Stimulated activated CD8-positive, alpha-beta memory T cell treated with anti-CD3 and anti-CD28 coated beads, Interleukin-7, amount 100 ng/mL, for 4 hours (primary cell): ENCODE results near the gene LRRFIP1.
"Not testable (repeated sequence)": the region's sequence is repeated elsewhere in the genome, so short reads cannot be mapped to it uniquely, and the experiment has no call there.

ENCODE experiments used
- DNase-seq, 2 donors: peaks; one replicate each; pipeline ENCODE4 v3.0.0-alpha.2; 2020; ENCODE audit warnings: low read depth in 2 of 2

Gene LRRFIP1

DNA sequence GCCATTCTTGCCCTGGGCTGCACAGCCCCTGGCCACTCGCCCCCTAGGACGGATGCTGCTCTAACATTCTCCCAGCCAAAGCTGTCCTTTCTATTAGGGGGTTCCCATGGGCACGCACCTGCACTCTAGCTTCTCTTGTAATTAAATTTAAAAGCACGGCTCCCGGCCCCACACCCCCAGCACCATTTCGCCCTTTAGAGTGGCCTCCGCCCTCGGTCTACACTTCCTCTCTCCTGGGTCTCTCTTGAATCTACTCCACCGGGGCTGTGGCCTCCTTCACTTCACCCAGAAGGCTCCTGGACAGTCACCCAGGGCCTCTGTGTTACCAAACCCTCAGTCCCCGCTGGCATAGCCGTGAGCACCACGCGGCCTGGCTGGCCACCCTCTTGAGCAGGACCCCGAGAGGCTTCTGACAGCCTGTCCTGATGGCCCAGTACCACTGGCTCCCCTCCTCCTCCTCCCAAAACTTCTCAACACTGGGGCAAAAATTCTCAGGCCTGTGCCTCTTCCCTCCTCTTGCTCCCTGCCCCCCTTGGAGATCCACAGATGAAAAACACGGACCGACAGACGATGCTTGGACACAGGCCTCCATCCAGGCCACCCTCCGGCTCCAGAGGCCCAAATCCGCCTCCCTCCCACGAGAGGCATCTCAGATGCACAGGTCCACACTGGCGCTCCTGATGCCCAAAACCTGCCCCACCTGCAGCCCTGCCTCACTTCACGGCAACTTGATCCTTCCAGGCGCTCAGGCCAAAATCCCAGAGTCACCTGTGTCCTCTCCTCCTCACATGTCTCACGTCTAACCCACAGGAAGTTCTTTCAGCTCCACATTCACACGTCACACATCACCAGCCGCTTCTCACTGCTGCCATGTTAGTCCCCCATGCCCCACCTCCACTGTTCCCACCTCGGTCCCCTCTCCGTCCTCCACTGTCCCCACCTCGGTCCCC lies 29.9 kb upstream of the LRRFIP1 start:
- DNase-seq: no peak

DNA sequence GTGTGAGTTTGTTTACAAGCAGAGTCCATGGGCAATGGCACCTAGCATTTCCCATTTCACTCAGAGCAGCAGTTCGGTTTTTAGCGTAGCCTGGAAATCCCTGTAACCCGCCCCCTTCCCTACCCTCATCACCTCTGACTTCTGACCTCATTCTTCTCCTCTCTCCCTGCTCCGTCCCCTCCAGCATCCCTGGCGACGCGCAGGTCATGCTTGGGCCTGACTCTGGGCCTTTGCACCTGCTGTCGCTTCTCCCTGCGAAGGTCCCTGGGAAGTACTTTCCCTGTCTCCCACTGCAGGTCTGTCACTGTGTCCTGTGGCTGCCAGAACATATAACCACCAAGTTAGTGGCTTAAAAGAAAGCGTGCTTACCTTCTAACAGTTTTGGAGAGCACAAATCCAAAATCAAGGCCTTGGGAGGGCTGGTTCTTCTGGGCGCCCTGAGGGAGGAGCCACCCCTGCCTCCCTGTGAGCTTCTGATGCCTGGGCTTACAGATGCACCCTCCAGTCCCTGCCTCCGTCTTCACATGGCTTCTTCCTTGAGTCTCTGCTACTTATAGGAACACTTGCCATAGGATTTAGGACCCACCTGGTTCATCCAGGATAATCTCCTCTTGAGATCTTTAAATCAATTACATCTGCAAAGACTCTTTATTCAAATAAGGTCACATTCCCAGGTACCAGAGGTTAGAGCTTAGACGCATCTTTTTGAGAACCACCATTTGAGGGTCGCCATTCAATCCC lies 28.7 kb upstream of the LRRFIP1 start:
- DNase-seq: no peak

DNA sequence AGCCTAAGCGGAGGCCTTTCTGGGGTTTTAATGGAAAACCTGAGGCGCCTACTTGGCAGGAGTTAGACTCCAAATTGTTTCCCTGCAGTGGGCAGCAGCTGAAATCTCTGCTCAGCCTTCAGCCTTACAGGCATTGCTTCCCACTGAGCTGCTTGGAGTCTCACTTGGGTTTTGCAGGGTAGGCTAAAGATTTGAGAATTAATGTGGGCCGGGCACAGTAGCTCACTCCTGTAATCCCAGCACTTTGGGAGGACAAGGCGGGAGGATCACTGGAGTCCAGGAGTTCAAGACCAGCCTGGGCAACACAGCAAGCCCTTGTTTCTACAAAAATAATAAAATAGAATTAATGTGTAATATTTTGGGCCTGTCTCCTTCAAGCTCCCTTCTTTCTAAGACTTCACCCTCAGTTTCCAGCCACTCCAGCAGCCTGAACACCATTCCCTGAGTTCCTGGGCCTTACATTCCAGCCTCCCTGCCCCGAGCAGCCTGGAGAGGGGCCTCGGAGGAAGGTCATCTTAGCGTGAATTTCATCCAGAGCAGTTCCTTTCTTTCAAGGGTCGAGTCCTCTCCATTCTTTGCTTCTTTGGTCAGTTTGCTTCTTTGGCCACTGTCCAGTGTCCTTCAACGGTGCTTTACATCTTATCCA lies 27.8 kb upstream of the LRRFIP1 start:
- DNase-seq: no peak

DNA sequence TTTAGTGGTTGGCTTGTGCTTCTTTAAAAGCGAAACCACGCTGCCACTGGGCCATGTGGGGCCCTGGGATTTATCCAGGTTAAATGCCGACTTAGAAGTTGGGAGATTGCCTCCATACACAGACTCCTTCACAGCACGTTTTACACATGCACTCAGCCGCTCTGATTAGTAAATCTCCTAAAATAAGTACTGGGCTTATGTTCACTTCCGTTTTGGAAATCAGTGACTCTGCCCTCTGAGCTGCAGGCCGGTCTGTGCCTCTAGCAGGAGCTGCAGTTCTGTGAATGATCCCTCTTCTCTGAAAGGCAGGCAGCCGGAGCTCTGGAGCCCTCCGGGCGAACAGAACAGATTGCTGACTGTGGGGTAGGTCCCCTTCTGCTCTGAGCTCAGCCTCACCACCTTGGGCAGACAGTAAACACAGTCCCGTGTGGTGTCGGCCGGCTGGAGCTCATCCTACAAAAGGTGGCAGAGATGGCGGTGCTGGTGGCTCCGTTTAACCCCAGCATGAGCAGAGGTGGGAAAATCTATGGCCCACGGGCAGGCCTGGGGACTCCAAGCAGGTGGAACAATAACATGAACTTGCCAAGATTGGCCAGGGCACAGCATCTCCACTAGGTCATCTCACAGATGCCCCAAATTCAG lies 27.1 kb upstream of the LRRFIP1 start:
- no peak for DNase-seq

DNA sequence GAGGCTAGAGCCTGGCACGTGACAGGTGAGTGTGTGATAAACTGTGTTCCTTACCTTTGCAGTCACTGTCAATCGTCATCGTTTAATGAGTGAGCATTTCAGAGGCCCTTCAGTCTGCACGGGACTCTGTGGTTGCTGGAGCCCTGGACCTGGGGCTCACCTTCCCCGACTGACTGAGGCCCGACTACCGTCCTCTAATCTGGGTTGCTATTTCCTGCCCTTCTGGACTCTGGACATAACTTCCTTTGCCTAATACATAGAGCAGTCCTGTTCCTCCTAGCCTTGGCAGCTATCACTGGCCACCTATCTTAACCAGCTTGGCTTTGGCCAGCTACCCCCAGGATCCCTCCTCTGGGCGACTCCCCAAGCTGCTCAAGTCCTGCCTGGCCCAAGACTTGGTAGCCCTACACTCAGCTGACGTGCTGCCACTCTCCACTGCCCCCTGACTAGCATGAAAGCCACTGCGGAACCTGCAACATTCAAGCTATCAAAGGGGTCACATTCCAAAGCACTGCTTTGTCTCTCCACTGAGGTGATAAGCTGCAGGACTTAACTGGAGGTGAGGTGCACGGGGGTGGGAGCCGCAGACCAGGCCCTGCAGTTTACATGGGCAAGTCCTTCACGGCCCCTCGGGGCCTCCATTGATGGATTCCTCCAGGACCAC lies 25.8 kb upstream of the LRRFIP1 start:
- no peak for DNase-seq

DNA sequence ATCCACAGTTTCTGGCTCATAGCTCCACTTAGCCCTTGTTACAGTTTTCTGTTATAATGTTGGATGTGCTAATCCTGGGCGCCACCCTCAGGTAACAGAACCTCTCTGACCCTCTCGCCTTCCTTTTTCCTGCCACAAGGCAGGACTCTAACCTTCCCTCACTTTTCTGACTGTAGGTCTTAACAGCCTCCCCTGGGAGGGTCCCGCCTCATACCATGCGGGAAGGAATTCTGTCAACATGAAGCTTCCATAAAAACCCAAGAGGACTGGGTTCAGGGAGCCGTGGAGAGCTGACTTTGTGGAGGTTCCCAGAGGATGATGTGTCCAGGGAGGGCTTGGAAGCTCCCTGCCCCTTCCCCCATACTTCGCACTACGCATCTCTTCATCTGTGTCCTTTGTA lies 25.0 kb upstream of the LRRFIP1 start:
- DNase-seq: no peak

DNA sequence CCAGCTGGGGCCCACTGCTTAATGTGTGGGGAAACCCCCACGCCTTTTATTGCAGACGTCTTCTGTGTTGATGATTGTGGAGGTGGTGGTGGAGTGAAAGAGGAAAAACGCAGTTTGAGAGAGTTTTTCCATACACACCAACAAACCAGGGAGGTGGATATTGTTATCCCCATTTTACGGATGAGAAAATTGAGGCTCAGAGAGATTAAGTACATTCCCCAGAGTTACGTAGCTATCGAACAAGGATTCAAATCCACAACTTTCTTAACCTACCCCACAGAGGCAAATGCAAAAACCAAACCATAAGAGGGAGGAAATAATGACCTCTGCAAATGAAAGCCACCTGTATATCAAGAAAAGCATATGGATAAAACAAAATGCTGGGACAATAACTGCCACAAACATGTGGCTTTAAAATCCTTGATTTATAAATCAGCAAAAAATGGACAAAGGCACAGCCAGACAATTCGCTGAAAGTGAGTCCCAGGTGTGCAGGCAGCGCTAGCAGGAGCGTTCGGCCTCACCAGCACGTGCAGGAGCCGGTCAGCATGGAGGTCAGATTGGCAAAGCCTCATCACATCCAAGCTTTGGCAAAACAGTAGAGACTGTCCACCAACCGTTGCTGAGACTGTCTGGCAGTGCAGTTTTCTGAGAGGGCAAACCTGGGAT lies 24.2 kb upstream of the LRRFIP1 start:
- DNase-seq: no peak

DNA sequence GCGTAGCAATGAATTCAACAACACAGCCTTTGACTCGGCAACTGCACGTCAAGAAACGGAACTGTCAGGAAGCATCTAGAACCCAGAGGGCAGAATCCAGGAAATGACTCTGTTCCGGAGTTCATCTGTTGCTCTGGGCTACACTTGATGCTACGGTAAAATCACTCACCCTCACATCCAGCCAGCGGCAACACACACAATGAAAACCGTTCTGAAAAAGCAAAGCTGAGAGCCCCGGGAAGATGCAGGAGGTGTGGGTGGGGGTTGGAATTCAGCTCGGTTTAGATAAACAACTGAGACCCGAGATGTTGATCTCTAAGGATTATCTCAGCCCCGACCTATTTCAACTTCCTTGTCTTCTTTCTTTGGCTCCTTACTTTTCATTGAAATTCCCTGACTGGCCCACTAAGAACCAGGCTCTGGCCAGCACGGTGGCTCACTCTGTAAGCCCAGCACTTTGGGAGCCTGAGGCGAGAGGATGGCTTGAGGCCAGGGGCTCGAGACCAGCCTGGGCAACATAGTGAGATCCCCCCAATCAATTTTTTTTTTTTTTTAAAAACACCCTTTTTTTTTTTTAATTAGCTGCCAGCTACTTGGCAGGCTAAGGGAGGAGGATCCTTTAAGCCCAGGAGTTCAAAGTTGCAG lies 23.5 kb upstream of the LRRFIP1 start:
- peak; percentile 23 to 38 for DNase-seq

DNA sequence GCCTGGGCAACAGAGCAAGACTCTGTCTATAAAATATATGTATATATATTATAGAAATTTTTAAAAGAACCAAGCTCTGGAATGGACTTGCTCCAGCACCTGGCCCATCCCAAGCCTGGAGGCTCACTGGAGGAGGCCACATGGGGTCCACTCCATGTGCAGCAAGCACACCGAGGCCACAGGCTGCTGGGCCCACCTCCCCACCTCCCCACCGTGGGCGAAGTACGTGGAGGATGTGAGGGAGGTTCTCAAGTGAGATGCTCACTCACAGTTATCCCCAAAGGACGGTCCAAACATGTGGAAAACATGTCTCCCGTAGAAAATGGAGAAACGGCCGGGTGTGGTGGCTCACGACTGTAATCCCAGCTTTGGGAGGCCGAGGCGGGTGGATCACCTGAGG lies 23.0 kb upstream of the LRRFIP1 start:
- no peak for DNase-seq

DNA sequence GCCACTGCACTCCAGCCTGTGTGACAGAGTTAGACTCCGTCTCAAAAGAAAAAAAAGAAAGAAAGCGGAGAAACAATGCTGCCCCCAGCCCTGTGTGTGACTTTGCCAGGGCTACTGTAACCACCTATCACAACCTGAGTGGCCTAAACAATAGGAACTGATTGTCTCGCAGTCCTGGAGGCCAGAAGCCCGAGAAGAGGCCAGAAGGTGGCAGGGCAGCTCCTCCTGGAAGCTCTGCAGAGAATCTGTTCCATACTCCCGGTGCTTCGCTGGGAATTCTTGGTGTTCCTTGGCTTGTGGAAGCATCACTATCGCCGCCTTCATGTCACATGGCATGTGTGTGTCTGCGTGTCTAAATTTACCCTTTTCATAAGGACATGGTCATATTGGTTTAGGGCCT lies 22.4 kb upstream of the LRRFIP1 start:
- DNase-seq: no peak

DNA sequence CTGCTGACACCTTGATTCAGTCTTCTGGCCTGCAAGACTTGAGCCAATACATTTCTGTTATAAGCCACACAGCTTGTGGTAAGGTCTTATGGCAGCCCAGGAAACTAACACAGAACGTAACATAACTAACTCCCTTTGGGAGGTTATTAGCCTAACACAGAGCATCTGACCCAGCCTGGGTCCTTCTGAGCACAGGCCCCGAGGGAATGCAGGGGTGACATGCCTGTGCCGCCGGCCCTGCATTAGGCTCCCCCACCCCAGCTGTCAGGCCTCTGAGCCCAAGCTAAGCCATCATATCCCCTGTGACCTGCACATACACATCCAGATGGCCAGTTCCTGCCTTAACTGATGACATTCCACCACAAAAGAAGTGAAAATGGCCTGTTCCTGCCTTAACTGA lies 20.9 kb upstream of the LRRFIP1 start:
- not testable (repeated sequence) for DNase-seq

DNA sequence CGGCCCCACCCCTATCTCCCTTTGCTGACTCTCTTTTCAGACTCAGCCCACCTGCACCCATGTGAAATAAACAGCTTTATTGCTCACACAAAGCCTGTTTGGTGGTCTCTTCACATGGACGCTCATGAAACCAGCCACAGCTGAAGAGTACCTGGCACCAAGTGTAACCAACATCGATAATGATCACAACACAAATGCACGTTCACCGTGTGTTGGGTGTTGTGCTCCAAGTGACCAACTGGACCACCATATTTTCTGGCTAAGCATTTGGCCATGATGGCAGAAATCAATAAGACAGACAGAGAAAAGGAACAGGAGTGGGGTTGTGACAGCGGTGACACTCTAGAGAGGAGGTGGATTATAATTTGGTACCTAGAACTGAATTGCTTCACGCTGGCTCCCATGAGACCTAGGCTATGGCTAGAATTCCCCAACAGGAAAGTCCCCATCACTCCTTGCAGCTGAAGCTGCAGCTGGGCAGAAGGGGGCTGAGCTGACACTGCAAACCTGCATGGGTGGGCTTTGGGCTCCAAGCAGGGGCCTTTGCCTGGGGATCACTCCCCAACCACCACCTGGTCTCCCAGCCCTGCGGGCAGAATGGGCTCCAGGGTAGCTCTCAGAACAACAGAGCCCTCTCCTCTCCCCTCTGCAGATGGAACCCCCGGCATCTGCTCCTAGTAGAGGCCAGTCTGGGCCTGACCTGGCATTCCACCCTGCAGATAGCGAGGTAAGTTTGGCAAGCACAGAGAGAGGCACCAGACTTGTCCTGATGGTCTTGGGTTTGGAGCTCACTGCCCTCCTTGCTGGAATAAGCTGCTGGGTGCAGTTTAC lies 14.6 kb upstream of the LRRFIP1 start:
- no peak for DNase-seq

DNA sequence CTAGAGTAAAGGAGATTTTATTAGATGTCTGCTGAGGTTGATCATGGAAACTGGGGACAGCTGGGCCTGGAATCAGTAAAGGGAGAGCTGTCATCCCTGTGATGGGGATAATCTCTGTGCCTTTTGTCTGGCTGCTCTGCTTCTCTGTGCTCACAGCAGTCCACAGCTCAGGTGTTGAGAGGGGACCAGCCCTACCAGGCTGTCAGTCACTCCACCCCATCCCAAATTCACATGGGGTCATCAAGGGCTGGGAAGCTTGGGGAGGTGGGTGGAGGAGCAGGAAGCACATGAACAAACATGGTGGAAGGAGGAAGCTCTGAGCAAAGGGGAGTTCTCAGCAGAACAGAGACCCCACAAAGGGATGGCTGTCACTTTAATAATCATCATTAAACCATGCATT lies 13.7 kb upstream of the LRRFIP1 start:
- no peak for DNase-seq

DNA sequence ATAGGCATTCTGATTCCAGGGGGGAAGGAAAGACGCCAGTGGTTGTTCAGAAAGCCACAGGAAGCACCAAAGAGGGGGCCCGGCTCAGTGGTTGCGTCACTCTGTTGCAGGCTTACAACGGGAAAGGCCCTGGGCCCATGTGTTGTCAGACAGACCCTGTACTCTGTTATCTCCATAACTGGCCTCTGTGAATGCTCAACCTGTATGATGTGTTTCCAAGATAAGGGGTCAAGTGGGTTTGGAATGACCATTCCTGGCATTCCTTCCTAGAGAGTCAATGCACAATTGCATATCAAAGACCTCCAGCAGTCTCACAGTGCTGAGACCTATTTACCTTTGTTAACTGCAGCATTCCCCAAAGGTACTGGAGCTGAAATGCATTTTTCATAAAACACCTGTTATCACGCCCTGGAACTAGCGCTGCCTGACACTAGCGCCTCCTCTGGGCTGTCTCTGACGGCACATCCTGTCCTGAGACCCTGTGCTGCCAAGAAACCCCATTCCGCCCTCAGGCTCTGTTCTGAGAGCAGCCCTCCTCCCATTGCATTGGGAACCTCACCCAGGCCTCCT lies 13.2 kb upstream of the LRRFIP1 start:
- DNase-seq: no peak

DNA sequence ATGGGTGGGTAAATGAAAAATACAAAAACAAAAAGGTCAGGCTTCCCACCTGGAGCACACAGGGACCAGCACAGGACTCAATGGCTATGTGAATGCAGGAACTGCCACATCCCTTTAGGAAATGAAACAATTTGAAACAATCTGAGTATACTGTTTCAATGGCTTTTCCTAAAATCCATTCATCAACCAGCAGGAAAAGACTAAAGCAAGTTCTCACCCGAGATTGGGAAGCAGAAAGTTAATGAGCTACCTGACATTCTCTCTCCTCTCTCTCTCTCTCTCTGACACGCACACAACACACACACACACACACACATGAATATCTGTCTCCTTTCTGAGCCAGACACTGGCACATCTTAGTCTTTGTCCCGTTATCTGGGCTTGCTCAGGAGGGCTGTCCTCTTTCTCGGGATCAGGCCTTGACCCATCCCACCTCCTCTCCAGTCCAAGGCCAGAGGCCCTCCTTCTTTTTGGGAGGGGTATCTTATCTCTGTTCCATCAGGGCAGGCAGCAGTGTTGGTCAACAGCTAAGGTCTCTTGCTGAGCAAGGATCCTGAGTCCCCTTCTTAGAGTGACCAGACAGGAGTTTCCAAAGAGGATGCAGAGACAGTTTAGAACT lies 11.6 kb upstream of the LRRFIP1 start:
- DNase-seq: no peak

DNA sequence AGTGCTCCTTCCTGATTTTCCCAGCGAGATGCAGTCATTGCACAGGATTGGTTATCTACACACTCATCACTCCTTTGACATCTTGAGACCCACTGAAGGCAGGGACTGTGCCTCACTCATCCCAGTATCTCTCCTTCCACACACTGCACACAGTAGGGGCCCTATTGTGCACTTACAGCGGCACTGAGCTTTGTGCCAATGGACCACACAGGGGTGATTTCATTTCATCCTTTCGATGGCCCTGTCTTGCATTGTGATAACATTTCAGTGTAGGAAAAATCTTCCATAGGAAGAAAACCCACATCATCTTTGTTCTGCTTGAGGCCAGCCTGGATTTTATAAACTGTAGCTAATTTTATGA lies 11.0 kb upstream of the LRRFIP1 start:
- DNase-seq: no peak

DNA sequence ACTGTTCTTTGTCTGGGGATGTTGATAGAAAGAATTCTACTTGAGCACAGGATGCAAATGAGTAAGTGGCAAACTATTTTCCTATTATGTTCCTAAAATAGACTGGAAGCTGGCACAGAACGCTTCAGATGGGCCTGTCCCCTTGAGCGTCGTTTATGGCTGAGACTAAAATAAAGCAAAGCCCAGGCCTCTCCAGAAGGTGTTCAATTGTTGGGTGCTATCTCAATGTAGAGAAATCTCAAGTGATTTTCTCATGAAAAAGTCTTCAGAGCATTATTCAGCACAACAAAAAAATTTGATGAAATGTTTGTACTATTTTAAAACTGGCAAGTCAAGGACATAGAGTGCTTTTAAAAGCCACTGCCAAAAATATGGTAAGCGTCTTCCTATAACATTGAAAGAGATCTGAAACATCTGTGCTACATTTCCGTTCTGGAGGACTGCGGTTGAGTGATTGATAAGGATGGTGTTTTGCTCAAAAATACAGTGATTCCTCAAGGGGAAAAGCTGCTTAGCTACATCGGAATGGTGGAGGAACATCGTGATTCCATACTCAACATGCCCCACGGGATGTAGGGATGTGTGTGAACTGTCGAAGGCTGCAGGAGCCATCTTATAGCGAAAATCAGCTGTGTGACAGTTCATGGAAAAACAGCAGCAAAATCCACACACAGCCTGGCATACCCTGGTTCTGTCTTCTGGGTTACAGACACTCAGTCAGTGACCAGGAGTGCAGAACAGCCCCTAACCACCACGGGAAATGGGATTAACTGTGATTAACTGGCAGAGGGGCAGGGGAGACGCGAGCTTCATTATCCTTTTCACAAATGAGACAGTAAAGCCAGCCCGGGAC lies 10.4 kb upstream of the LRRFIP1 start:
- no peak for DNase-seq

DNA sequence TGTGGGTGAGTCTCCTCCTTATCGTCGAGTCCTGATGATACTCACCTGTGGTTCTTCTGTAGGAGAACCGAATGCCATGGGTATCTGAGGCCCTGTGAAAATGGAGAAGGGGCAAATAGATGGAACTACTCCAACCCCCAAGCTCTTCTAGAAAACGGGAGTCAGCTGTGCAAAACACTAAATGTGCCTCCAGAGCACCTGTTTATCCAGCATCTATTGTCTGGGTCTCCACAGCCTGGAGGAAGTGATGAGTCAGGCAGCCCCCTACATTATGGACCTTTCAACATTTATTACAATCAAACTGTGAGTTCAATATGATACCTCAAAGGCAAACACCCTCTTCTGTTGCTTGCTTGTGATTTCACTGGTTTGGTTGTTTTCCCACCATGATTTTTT lies 9.8 kb upstream of the LRRFIP1 start:
- DNase-seq: no peak
